HL-60 (cell line): ENCODE results near the gene OPTC.

Experiments
- GABPA ChIP-seq: IDR thresholded peaks from 2 replicates; pipeline ENCODE4 v1.6.1; 2012; ENCODE audit warnings: low read depth
- POLR2AphosphoS5 ChIP-seq: IDR thresholded peaks from 2 replicates; pipeline ENCODE4 v1.6.1; 2012; ENCODE audit warnings: low read depth
- REST ChIP-seq: IDR thresholded peaks from 2 replicates; pipeline ENCODE4 v1.6.1; 2012; ENCODE audit warnings: low read depth; ENCODE audit not compliant: insufficient replicate concordance
- SPI1 ChIP-seq: IDR thresholded peaks from 2 replicates; pipeline ENCODE4 v1.6.1; 2012; ENCODE audit warnings: low read depth, mild to moderate bottlenecking, borderline replicate concordance
- TF ChIP-seq, protein P1 (sequence below): IDR thresholded peaks from one replicate; pipeline ENCODE4 v1.5.1; 2011; ENCODE audit warnings: low read length, control low read depth, inconsistent platforms; ENCODE audit not compliant: insufficient read depth

GRCh38 chr1:203511513-203511912, 17.6 kb downstream of the OPTC start:
- TF ChIP-seq, protein P1, sequence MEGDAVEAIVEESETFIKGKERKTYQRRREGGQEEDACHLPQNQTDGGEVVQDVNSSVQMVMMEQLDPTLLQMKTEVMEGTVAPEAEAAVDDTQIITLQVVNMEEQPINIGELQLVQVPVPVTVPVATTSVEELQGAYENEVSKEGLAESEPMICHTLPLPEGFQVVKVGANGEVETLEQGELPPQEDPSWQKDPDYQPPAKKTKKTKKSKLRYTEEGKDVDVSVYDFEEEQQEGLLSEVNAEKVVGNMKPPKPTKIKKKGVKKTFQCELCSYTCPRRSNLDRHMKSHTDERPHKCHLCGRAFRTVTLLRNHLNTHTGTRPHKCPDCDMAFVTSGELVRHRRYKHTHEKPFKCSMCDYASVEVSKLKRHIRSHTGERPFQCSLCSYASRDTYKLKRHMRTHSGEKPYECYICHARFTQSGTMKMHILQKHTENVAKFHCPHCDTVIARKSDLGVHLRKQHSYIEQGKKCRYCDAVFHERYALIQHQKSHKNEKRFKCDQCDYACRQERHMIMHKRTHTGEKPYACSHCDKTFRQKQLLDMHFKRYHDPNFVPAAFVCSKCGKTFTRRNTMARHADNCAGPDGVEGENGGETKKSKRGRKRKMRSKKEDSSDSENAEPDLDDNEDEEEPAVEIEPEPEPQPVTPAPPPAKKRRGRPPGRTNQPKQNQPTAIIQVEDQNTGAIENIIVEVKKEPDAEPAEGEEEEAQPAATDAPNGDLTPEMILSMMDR: no peak
- TF ChIP-seq POLR2AphosphoS5: no peak
- no peak for TF ChIP-seq SPI1
- TF ChIP-seq GABPA: no peak
- TF ChIP-seq REST: no peak
